ENCODE data around the gene CSMD2.

Gene CSMD2

GRCh38 chr1:34155860-34156259 is 9.2 kb downstream of the CSMD2 start:
- DNase-seq = no peak

- DNase-seq = no peak
Observed at GRCh38 chr1:34153246-34153645, 11.8 kb downstream of the CSMD2 start.

DNA sequence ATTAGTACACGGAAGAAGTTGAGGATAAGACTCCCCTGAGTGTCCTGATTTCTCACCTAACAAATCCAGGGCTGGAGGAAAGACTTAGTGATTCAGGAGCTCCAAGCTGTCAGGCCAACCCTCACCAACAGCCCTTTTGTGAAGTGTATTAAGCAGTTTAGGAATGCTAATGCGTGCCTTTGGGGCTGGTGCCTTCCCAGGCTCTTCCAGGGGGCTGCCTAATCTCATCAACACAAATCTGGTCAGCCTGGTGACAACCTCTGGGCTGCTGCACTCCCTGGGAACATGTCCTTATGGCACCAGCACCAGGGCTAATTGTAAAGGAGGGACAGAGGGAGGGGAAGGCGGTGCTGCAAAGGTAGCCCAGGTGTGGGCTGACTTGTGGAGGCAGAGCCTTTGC is 15.5 kb downstream of the CSMD2 start:
- no peak for DNase-seq

- peak; percentile 76 for DNase-seq
Observed at GRCh38 chr1:34147301-34147700, 17.7 kb downstream of the CSMD2 start.

DNA sequence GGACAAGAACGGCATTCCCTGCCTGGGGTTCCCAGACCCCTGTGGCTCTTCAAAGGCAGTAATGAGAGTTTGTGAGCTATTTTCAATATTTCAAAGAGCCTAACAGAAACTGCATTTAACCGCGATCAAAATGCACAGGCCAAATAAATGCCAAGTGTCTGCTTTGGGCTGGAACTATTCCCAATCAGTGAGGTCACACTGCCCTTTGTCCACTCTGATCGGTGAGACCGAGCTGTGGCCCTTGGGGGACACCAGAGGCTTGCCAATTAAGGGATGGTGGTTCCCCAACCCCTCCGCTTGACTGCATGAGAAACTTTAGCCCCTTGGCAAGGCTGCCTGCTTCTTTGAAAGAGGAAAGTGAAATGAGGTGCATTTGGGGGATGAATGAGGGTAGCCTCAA is 20.3 kb downstream of the CSMD2 start:
- no peak for DNase-seq

DNA sequence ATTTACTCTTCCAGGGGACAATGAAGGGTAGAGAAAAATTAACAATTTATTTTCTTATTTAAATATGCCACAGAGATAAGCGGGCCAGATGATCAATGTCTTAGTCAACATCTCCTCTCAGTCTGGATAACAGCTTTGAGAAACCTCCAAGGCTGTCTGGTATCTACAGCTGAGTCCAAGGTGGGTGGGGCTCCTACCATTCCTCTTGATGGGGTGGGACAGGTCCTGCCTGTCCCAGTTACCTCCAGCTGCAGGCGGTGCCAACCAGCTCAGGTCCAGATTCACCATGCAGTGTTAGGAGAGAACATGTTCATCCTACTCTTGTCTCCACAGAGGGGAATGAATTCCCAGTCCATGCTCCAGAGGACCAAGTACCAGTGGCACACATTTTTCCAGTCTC is 21.1 kb downstream of the CSMD2 start:
- DNase-seq = no peak

DNA sequence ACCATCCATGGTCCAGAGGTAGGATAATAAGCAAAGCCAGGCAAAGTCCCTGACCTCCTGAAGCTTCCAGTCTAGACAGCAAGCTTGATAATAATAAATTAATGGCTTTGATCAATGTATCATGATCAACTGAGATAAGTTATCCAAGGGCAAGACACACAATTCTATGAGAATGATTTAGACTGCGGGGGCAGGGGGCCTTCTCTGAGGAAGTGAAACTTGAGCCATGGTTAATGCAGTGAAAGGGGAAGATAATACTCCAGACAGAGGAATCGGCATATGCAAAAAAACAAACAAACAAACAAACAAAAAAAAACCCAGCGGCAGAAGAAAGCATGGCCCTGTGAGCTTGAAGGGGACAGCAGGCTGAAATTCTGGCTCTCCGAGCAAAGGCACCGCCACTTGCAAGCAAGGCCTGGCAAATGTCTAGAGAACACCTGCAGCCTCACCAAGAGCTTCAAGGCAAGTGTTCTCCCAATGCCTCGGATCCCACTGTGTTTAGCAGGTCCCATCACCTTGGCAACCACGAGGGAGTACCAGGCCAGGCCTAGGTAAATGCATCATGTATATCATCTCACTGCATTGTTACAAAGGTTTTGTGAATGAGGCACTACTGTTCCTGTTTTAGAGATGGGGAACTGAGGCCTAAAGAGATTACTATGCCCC is 24.9 kb downstream of the CSMD2 start:
- no peak for DNase-seq

DNA sequence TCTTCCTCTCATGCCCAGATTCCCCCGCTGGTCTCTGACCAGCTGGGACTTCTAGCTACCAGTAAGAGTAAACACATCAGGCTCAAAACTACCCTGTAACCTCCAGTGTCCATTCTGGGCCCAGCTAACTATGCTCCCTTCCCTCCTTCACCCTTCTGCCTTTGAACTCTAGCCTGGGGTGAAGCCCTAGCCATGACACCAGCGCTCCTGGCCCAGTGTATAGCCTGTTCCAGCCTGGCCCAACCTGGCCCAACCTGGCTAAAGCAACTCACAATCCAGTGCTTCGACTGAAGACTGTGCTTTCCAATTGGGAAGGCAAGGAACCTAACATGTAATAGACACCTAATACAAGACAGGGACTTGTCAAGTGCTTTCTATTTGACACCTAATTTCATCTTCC is 27.6 kb downstream of the CSMD2 start:
- DNase-seq = no peak

DNA sequence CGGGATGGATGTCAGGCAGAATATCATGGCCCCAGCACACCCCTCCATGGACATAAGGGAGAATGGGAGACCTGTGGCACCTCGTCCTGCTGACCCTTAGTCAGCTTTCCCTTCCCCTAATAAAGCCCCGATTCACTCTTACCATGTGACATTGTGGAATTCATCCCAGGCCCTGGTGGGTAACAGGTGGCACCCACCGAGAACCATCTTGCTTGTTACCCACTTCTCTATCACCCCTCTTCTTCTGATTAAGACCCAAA is 32.9 kb downstream of the CSMD2 start:
- no peak for DNase-seq

DNA sequence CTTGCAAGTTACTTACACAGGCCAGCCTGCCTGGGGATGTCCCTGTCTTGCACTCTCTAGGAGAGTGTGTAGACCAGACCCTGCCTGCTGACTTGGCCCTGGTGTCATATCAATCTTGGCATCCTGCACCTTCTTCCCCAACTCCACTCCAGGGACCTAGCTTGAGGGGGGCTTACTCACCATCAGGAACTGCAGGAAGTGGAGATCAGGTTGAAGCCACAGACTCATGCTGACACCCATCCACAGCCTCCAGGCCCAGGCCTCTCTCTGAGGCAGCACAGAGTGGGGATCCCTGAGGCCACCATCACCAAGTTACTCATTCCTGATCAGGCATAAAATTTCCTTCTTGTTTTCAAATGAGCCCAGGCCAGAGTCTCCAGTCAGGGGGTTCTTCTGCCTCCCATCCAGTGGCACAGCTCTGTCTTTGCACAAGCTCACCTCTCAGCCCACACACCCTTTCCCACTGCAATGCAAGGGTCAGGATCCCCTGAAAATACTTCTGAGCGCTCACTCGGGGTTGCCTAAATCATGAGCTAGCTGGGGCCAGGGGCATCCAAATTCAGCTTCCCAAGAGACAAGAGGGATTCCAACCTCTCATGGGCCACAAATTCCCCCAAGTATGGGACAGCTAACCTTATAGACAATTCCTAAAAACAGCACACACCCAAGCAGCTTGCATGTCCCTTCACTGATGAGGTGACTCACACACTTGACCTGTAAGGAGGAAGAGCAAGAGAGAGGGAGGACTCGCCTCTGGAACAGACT is 33.5 kb downstream of the CSMD2 start:
- no peak for DNase-seq

GRCh38 chr1:34130306-34130705 is 34.7 kb downstream of the CSMD2 start:
- no peak for DNase-seq

- DNase-seq = no peak
Observed at GRCh38 chr1:34129630-34130029, 35.4 kb downstream of the CSMD2 start.

- no peak for DNase-seq
Observed at GRCh38 chr1:34128186-34128889, 36.7 kb downstream of the CSMD2 start.

- DNase-seq = no peak
Observed at GRCh38 chr1:34127006-34128000, 37.7 kb downstream of the CSMD2 start.

GRCh38 chr1:34126486-34126885 is 38.5 kb downstream of the CSMD2 start:
- DNase-seq = no peak

DNA sequence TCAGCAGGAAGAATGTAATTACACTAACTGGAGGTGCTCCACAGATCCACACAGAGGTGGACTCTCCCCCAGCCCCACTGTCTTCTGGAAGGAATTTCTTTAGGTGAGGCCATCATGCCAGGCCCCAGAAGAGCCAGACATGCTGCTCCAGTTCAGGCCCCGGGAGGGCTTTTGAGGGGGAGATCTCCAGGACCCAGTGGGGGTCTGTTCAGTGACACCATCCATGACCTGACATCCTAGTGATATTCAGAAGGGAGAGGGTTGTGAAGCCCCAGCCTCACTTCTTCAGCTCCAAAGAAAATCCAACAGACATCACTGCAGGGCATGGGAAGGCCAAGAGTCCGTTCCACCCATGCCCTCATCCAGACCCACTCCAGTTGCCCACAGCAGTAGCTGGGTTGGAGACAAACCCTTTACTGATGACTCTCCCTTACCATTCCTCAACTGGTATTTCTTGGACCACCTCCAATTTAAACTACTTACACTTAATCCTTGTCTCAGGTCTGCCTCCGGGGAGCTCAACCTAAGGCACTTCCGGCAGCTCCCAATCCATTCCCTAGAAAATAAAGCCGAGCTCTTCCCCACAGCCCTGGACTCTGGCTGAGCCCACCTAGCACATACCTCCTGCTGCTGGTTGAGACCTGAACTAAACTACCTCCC is 39.2 kb downstream of the CSMD2 start:
- no peak for DNase-seq

GRCh38 chr1:34122080-34122932 is 42.7 kb downstream of the CSMD2 start:
- no peak for DNase-seq

GRCh38 chr1:34115233-34115632 is 49.8 kb downstream of the CSMD2 start:
- no peak for DNase-seq

DNA sequence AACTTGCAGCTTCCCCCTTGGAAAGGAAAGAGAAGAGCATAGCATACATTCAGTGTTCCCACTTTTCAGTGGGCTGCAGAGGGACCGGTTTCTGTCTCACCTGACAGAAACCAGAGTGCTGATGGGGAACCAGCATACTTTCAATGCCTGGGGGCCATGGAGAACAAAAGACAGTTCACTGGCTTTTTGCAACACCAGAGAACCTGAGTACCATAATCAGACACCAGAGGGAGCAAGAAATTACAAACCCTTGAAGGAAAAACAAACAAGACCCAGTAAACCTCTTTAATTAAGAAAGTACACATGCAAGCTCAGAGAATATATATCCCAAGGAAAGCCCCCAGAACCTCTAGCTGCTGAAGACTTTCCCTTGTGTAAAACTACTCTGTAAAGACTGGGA is 51.1 kb downstream of the CSMD2 start:
- no peak for DNase-seq

DNA sequence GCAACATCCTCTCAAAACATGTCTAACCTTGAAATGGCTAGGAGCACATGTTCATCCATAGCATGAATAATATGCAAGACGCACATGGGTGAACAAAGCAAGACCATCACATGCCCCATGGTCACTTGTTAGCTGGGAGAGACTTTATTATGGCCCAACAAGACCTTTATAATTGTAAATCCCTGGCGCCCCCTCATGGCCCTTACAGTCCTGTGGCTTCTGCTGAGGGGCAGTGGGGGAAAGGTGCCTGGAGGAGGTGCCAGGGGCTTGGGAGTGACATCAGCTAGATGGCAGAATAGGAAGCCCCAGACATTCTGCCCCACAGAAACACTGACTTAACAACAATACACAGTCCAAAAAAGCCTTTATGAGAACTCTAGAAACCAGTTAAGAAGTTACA is 51.7 kb downstream of the CSMD2 start:
- DNase-seq = peak; percentile 5

- no peak for DNase-seq
Observed at GRCh38 chr1:34108711-34109110, 56.3 kb downstream of the CSMD2 start.

- DNase-seq = no peak
Observed at GRCh38 chr1:34108269-34108668, 56.8 kb downstream of the CSMD2 start.
